Tibial nerve (tissue), 4 donors: ENCODE measurements around the gene CFAP210.

Experiments used
- CTCF ChIP-seq, 5 experiments: fragments of 200-600 bp in 3 of 5; fragments of 450-650 bp in 2 of 5; sonication (generic) in 3 of 5; IDR thresholded peaks; one replicate each; pipeline ENCODE4 v1.5.1; 2016 to 2019; ENCODE audit warnings: antibody characterized with exemption in 5 of 5, mild to moderate bottlenecking in 3 of 5, moderate library complexity in 2 of 5
- EP300 ChIP-seq, 2 donors: sonication (generic); formaldehyde crosslinking; IDR thresholded peaks; one replicate each; pipeline ENCODE4 v1.6.1; 2017; ENCODE audit warnings: antibody characterized with exemption in 2 of 2, mild to moderate bottlenecking in 1 of 2
- POLR2A ChIP-seq, 2 donors: fragments of 450-650 bp; IDR thresholded peaks; one replicate each; pipeline ENCODE4 v1.6.1; 2017; ENCODE audit warnings: antibody characterized with exemption in 2 of 2, mild to moderate bottlenecking in 2 of 2, moderate library complexity in 2 of 2

- TF ChIP-seq CTCF (IDR thresholded peaks at IDR 0.05) = no peak
- TF ChIP-seq EP300 (IDR thresholded peaks at IDR 0.05) = no peak
- TF ChIP-seq POLR2A (IDR thresholded peaks at IDR 0.05) = no peak
Measured at GRCh38 chr2:169729274-169729605, 35.0 kb upstream of the CFAP210 start.
